BE2C (cell line): Measurements from ENCODE around the gene CIB1.
A peak's percentile ranks its signal among the peaks of the same experiment; 100 is the strongest.

Experiments used
- DNase-seq: peaks from one replicate; pipeline ENCODE4 v3.0.0-alpha.2; 2020
- H3K27me3 ChIP-seq: fragments of 250-450 bp; sonication (Bioruptor Pico); 2 replicates; pipeline ENCODE4 v1.5.1; 2020; ENCODE audit warnings: mild to moderate bottlenecking
- H3K36me3 ChIP-seq: fragments of 250-450 bp; sonication (Bioruptor Pico); 2 replicates; pipeline ENCODE4 v1.5.1; 2020; ENCODE audit warnings: mild to moderate bottlenecking
- H3K4me1 ChIP-seq: fragments of 250-450 bp; sonication (Bioruptor Pico); 2 replicates; pipeline ENCODE4 v1.5.1; 2020
- H3K4me3 ChIP-seq: 2 replicates; pipeline ENCODE4 v1.5.1; 2011; ENCODE audit warnings: low read depth, low read length
- H3K9me3 ChIP-seq: fragments of 250-450 bp; sonication (Bioruptor Pico); 2 replicates; pipeline ENCODE4 v1.5.1; 2020
- CTCF ChIP-seq: IDR thresholded peaks from 2 replicates; pipeline ENCODE4 v1.5.1; 2012; ENCODE audit warnings: mild to moderate bottlenecking, low read depth, low read length

The CIB1 gene

GRCh38 chr15:90184786-90185704, 48.7 kb downstream of the CIB1 start:
- H3K9me3 ChIP-seq: no peaks in the 10 kb centered on the region
- H3K27me3 ChIP-seq: no peaks in the 10 kb centered on the region
- H3K36me3 ChIP-seq: no peaks in the 10 kb centered on the region
- peak overlapping the region; percentile 66 for H3K4me3 ChIP-seq
- peak; percentile 79 for DNase-seq
- peaks cover 12% of the 10 kb centered on the region for H3K4me1 ChIP-seq
- no peak for TF ChIP-seq CTCF

GRCh38 chr15:90184119-90184785, 49.5 kb downstream of the CIB1 start:
- Histone ChIP-seq H3K9me3 (no peaks in the 10 kb centered on the region), H3K36me3 (no peaks in the 10 kb centered on the region), H3K4me1 (peaks cover 12% of the 10 kb centered on the region), H3K27me3 (no peaks in the 10 kb centered on the region), H3K4me3 (peak overlapping the region; percentile 66)
- no peak for TF ChIP-seq CTCF
- DNase-seq: no peak

DNA sequence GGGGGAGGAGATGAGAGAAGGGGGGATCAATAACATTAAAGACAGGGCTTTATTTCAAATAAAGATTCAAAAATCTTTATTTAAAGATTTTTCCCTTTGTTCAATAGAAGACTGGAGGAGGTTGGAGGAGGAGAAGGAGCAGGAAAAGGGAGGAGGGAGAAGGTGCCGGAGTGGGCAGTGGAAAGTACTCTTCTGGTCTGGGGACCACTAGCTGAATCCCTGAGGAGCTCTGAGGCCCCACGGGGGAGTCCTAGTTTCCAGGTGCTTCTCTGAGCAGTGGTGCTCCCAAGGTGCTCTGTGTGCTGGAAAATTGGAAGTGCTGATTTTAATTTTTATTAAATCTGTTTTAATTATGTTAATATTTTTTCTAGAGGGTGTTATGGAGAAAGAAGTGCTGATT, 52.0 kb downstream of the CIB1 start:
- Histone ChIP-seq H3K27me3 (no peaks in the 10 kb centered on the region), H3K4me1 (peaks cover 12% of the 10 kb centered on the region), H3K36me3 (no peaks in the 10 kb centered on the region), H3K4me3 (no peak overlapping the region), H3K9me3 (no peaks in the 10 kb centered on the region)
- DNase-seq: no peak
- TF ChIP-seq CTCF: no peak
